Neural crest cell (in vitro differentiated cells): ENCODE data around the gene ZFYVE28. TPM values are rescaled to one million over a fixed set of nuclear protein-coding genes. Genes with fewer than 3 reads are reported as not detected.

Experiments
- DNase-seq: peaks from one replicate; pipeline ENCODE4 v3.0.0; 2021; ENCODE audit warnings: low read depth, mixed read lengths, low spot score
- H3K27ac Mint-ChIP-seq: one replicate; pipeline ENCODE4 v1.8.0; 2021; ENCODE audit warnings: mild to moderate bottlenecking, mixed read lengths; ENCODE audit not compliant: unreplicated experiment
- H3K27me3 Mint-ChIP-seq: 2 replicates; pipeline ENCODE4 v1.8.0; 2021; ENCODE audit warnings: low read depth, mild to moderate bottlenecking, mixed read lengths
- H3K36me3 Mint-ChIP-seq: 2 replicates; pipeline ENCODE4 v1.8.0; 2021; ENCODE audit warnings: low read depth, mild to moderate bottlenecking, mixed read lengths
- H3K4me1 Mint-ChIP-seq: 2 replicates; pipeline ENCODE4 v1.8.0; 2021; ENCODE audit warnings: mixed read lengths
- H3K4me3 Mint-ChIP-seq: one replicate; pipeline ENCODE4 v1.8.0; 2021; ENCODE audit warnings: mild to moderate bottlenecking, mixed read lengths
- H3K9me3 Mint-ChIP-seq: 2 replicates; pipeline ENCODE4 v1.8.0; 2021; ENCODE audit warnings: mixed read lengths
- CTCF ChIP-seq: fragments of 200-600 bp; sonication (generic); conservative IDR thresholded peaks from 2 replicates; pipeline ENCODE4 v1.5.0; 2021; ENCODE audit warnings: antibody characterized with exemption, mild to moderate bottlenecking
- total RNA-seq: library from RNA; stranded (reverse); gene quantifications from 2 replicates; pipeline ENCODE4 v1.2.1, GENCODE V29; 2021

ZFYVE28 gene
- total RNA-seq, 1 donor from 2014 or later = 1.4 TPM

- Mint-ChIP-seq H3K27ac (no peak overlapping the region), H3K36me3 (no peaks in the 10 kb centered on the region), H3K4me1 (peaks cover 17% of the 10 kb centered on the region), H3K4me3 (no peak overlapping the region), H3K9me3 (no peaks in the 10 kb centered on the region), H3K27me3 (peaks cover 72% of the 10 kb centered on the region)
- DNase-seq = no peak
- no peak for TF ChIP-seq CTCF
These were observed 27.5 kb downstream of the ZFYVE28 start for GRCh38 chr4:2390784-2391421.

- Mint-ChIP-seq H3K27me3 (peaks cover 70% of the 10 kb centered on the region), H3K4me3 (no peak overlapping the region), H3K4me1 (peaks cover 24% of the 10 kb centered on the region), H3K9me3 (no peaks in the 10 kb centered on the region), H3K27ac (no peak overlapping the region), H3K36me3 (no peaks in the 10 kb centered on the region)
- no peak for DNase-seq
- no peak for TF ChIP-seq CTCF
These were observed 28.3 kb downstream of the ZFYVE28 start for GRCh38 chr4:2390146-2390545.

- peaks cover 26% of the 10 kb centered on the region for H3K4me1 Mint-ChIP-seq
- H3K27ac Mint-ChIP-seq = no peak overlapping the region
- DNase-seq = no peak
- no peaks in the 10 kb centered on the region for H3K9me3 Mint-ChIP-seq
- no peaks in the 10 kb centered on the region for H3K36me3 Mint-ChIP-seq
- TF ChIP-seq CTCF = no peak
- peaks cover 65% of the 10 kb centered on the region for H3K27me3 Mint-ChIP-seq
- H3K4me3 Mint-ChIP-seq = no peak overlapping the region
These were observed 28.8 kb downstream of the ZFYVE28 start for GRCh38 chr4:2389691-2390090.

GRCh38 chr4:2388429-2389182 is 29.8 kb downstream of the ZFYVE28 start:
- Mint-ChIP-seq H3K9me3 (no peaks in the 10 kb centered on the region), H3K27me3 (peaks cover 55% of the 10 kb centered on the region), H3K27ac (no peak overlapping the region), H3K4me1 (peaks cover 30% of the 10 kb centered on the region), H3K4me3 (no peak overlapping the region), H3K36me3 (no peaks in the 10 kb centered on the region)
- DNase-seq = no peak
- no peak for TF ChIP-seq CTCF

- H3K36me3 Mint-ChIP-seq = no peaks in the 10 kb centered on the region
- no peak for DNase-seq
- TF ChIP-seq CTCF = no peak
- H3K9me3 Mint-ChIP-seq = no peaks in the 10 kb centered on the region
- H3K27me3 Mint-ChIP-seq = peaks cover 47% of the 10 kb centered on the region
- H3K27ac Mint-ChIP-seq = no peak overlapping the region
- H3K4me1 Mint-ChIP-seq = peaks cover 26% of the 10 kb centered on the region
- H3K4me3 Mint-ChIP-seq = no peak overlapping the region
These were observed 30.6 kb downstream of the ZFYVE28 start for GRCh38 chr4:2387829-2388228.
